ENCODE results near the gene GAREM1.
"Not testable (repeated sequence)": the region's sequence is repeated elsewhere in the genome, so short reads cannot be mapped to it uniquely, and the experiment has no call there.

GAREM1 gene

DNA sequence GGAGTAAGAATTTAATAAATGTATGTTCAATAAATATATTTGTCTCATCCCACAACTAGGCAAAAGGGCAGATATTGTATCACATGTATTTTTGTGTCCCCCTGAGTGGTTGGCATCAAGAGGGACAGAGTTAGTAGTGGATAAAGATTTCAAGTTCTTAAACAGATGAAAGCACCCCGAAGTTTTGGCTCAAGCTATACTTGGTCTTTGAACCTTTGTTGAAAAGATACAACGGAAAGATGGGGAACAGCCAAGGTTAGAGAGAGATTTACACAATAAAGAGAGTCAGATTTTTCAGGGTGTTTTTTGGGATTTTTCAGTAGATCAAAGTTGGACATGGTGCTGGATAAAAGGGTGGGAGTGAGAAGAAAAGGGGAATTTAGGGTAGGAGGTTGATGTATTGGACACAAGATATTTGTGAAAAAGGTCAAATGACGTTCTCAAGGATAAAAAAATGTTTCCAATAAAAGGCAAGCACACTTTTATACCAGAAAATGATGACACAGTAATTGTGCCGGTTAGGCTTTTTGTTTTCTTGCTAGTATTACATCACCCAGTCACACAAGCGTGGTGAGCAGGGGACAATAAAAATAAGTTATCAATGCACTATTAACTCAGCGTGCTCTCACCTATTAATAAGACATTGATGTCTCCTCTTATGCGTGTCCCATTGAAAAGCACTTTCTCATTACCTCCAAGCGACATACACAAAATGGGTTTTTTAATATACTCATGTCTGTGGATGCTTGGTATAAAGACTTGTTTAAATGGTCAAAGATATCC lies 221.3 kb downstream of the GAREM1 start:
- no peak for DNase-seq

GRCh38 chr18:32244881-32245280 lies 225.8 kb downstream of the GAREM1 start:
- DNase-seq: no peak

GRCh38 chr18:32243358-32243757 lies 227.3 kb downstream of the GAREM1 start:
- no peak for DNase-seq

DNA sequence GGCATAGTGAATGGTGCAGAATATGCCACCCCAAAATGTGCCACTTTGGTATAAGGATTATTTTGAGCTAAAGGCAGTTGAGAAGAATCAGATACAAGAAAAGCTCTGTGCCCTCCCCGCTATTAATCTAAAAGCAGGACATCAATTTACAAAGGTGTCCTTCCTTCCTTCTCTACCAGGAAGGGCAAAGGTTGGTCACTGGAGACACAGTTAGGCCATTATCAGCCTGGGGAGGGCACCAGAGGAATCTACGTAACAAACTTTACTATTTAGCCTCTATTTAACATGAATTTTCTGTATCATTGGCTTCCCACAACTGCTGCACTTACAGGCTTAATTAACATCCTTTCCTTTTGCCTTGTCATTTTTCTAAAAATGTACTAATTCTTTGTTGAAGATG lies 228.3 kb downstream of the GAREM1 start:
- DNase-seq: no peak

DNA sequence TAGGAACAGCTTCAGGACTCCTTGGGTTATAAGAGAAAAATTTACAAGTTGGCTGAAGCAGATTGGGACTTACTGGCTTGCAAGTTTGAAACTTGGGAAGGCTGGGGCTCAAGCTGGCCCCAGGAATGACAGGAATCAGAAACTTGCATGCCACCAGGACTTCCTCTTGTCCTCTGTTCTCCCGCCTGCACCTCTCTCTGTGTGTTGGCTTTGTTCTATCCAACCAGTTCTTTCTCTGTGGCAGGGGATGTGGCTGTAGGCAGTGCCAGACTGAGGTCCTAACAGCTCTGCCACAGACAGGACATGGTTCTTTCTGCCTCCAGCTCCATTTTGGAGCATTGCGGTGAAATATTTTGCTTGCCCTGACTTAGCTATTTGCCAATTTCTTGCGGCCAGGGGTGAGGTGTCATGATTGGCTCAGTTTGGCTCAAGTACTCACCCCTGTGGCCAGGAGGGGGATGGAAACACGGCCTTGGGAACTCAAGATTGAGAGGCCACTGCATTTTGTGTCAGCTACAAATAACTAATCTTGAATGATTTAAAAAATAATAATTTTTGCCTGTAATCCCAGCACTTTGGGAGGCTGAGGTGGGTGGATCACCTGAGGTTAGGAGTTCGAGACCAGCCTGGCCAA lies 231.9 kb downstream of the GAREM1 start:
- DNase-seq: no peak

DNA sequence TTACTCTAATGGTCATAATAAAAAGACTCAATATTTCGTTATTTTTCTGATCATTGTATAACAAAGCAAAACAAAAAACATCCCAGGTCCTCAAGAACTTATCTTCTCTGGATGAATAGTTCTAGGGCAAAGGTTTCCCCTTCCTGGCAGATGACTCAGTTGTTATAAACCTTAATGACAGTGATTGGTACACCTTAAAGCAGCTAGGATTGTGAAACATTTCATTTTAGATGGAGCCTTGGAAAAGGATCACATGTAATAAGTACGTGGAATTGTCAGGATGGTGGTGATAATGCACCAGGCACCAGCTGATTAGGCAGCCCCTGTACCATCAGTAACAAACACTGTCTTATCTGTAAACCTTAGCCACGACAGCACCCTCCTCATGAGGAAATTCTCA lies 233.6 kb downstream of the GAREM1 start:
- DNase-seq: no peak

DNA sequence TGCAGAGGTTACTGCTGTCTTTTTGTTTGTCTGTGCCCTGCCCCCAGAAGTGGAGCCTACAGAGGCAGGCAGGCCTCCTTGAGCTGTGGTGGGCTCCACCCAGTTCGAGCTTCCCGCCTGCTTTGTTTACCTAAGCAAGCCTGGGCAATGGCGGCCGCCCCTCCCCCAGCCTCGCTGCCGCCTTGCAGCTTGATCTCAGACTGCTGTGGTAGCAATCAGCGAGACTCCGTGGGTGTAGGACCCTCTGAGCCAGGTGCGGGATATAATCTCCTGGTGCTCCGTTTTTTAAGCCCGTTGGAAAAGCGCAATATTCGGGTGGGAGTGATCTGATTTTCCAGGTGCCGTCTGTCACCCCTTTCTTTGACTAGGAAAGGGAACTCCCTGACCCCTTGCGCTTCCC lies 237.3 kb downstream of the GAREM1 start:
- DNase-seq: not testable (repeated sequence)

DNA sequence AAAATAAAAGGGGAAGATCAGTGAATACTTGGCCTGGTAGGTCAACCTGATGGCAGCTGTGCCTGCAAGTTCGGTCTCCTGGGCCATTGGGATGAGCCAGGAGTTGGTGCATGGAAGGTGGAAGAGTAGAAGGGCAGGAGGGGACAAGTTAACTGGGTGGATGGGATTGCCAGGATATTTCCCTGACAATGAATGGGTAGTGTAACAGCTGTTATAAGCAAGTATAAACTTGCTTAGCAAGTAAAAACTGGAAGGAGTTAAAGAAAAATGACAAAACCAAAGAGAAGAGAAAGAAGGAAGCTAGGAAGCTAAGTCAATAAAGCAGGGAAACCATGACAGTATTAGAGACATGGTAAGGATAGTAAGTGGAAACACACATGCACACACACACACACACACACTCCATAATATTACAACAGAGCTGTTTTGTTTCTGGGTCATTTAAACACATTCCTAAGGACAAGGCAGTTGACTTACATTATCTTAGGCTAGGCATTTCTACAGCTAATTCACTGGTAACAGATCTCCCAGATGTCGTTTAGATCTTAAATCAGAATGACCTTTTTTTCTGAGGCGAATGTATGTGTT lies 251.2 kb downstream of the GAREM1 start:
- no peak for DNase-seq

DNA sequence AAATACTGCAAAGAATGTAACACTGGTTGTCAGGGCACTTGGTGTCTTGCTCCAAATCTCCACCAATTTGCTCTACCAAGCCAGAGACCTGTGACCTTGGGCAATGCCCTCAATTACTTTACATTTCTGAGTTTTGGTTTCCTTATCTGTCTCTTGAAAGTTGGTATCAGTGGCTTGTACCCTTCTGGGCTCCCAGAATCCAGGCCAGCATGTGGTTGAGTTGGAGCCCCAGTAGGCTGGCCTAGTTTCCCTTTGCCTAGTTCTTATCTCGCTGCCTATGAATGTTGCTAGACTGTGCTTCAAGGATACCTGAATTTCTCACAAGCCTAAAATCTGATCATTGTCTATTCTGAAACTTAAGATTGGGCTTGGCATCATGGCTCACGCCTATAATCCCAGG lies 254.3 kb downstream of the GAREM1 start:
- DNase-seq: no peak

GRCh38 chr18:32213693-32214092 lies 257.0 kb downstream of the GAREM1 start:
- DNase-seq: no peak

Measured in stimulated activated CD4-positive, alpha-beta T cell treated with anti-CD3 and anti-CD28 coated beads, Interleukin-2, amount 100 ng/mL, for 24 hours (primary cell).